K562 (cell line): ENCODE measurements around the gene HSPA6. TPM values are rescaled to one million over a fixed set of nuclear protein-coding genes. Genes with fewer than 3 reads are reported as not detected.
"Not testable (repeated sequence)": the region's sequence is repeated elsewhere in the genome, so short reads cannot be mapped to it uniquely, and the experiment has no call there.

Source experiments
- ADNP ChIP-seq: fragments of 200-800 bp; sonication (Bioruptor generic); IDR thresholded peaks from 2 replicates; pipeline ENCODE4 v1.6.1; 2016; ENCODE audit warnings: missing genetic modification characterization, missing compliant biosample characterization
- CTBP1 ChIP-seq: fragments of 450-650 bp; IDR thresholded peaks from 2 replicates; pipeline ENCODE4 v1.6.1; 2016; ENCODE audit warnings: borderline replicate concordance
- ETV1 ChIP-seq: fragments of 450-650 bp; conservative IDR thresholded peaks from 2 replicates; pipeline ENCODE4 v1.6.1; 2016; ENCODE audit warnings: missing genetic modification characterization, control low read depth, low read depth, missing compliant biosample characterization
- GTF2F1 ChIP-seq: IDR thresholded peaks from 2 replicates; pipeline ENCODE4 v1.6.1; 2011; ENCODE audit warnings: low read depth, low read length, improper control_type of control experiment
- HMGN3 ChIP-seq: IDR thresholded peaks from 2 replicates; pipeline ENCODE4 v1.6.1; 2011; ENCODE audit warnings: borderline replicate concordance, low read depth, mild to moderate bottlenecking, mixed read lengths, low read length; ENCODE audit not compliant: insufficient read length; ENCODE audit errors: extremely low read depth
- JUND ChIP-seq, 2 experiments: IDR thresholded peaks; 2 replicates in 1 of 2; 3 replicates in 1 of 2; pipeline ENCODE4 v1.6.1; 2011; ENCODE audit warnings: borderline replicate concordance in 2 of 2, low read depth in 2 of 2, low read length in 2 of 2, improper control_type of control experiment in 1 of 2, missing biosample characterization in 1 of 2, missing genetic modification characterization in 1 of 2, missing genetic modification reagents in 1 of 2
- NFE2 ChIP-seq: IDR thresholded peaks from 2 replicates; pipeline ENCODE4 v1.6.1; 2014; ENCODE audit warnings: antibody characterized with exemption, low read depth
- POLR2G ChIP-seq: fragments of 200-400 bp; formaldehyde crosslinking; IDR thresholded peaks from 2 replicates; pipeline ENCODE4 v1.6.1; 2017; ENCODE audit warnings: low read depth, mild to moderate bottlenecking, antibody characterized with exemption, low read length, moderate library complexity
- TAF7 ChIP-seq: fragments of 450-650 bp; IDR thresholded peaks from 2 replicates; pipeline ENCODE4 v1.6.1; 2016; ENCODE audit warnings: missing genetic modification characterization, missing compliant biosample characterization
- polyA plus RNA-seq, 8 experiments: library from polyadenylated mRNA; depleted of rRNA in 4 of 8; stranded (reverse) in 5 of 8; unstranded in 3 of 8; fragments of >200 nt; fragmentation: Nextera tagmentation in 2 of 8; fragmentation: Illumina TruSeq in 1 of 8; extraction: Ambion mirVana in 2 of 8; extraction: Trizol in 1 of 8; gene quantifications; 2 replicates each; pipeline versions ENCODE4 v1.2.1 to v1.2.3, GENCODE V29; 2011 to 2014; ENCODE audit warnings: inconsistent platforms in 1 of 8, missing spikeins in 1 of 8
- total RNA-seq, 7 experiments: library from RNA; depleted of rRNA in 6 of 7; stranded (reverse); fragments of >200 nt in 6 of 7; fragmentation: Illumina TruSeq in 2 of 7; extraction: Trizol in 2 of 7; gene quantifications; 2 replicates each; pipeline versions ENCODE4 v1.2.1 to v1.2.3, GENCODE V29; 2011 to 2021; ENCODE audit warnings: low replicate concordance in 1 of 7
- TF ChIP-seq, protein P1 (sequence below): fragments of 450-650 bp; IDR thresholded peaks from 2 replicates; pipeline ENCODE4 v1.6.1; 2017; ENCODE audit warnings: antibody characterized with exemption, mild to moderate bottlenecking
- TF ChIP-seq, protein P2 (sequence below): fragments of 450-650 bp; conservative IDR thresholded peaks from 2 replicates; pipeline ENCODE4 v1.6.1; 2016; ENCODE audit warnings: missing genetic modification characterization, low read depth, mild to moderate bottlenecking, missing compliant biosample characterization, moderate library complexity
- TF ChIP-seq, protein P3 (sequence below): IDR thresholded peaks from 2 replicates; pipeline ENCODE4 v1.6.1; 2012; ENCODE audit warnings: low read depth, low read length, improper control_type of control experiment, borderline replicate concordance
- TF ChIP-seq, protein P4 (sequence below): sonication (generic); formaldehyde crosslinking; IDR thresholded peaks from 2 replicates; pipeline ENCODE4 v1.8.0; 2023; ENCODE audit warnings: mild to moderate bottlenecking, missing genetic modification reagents

HSPA6 gene
- total and polyA plus RNA-seq, 9 of the 15 experiments (the other 6 are each of a cell fraction or from before 2014, with no cell fraction given) = 0.15 to 10.0 (median 2.4) TPM

DNA sequence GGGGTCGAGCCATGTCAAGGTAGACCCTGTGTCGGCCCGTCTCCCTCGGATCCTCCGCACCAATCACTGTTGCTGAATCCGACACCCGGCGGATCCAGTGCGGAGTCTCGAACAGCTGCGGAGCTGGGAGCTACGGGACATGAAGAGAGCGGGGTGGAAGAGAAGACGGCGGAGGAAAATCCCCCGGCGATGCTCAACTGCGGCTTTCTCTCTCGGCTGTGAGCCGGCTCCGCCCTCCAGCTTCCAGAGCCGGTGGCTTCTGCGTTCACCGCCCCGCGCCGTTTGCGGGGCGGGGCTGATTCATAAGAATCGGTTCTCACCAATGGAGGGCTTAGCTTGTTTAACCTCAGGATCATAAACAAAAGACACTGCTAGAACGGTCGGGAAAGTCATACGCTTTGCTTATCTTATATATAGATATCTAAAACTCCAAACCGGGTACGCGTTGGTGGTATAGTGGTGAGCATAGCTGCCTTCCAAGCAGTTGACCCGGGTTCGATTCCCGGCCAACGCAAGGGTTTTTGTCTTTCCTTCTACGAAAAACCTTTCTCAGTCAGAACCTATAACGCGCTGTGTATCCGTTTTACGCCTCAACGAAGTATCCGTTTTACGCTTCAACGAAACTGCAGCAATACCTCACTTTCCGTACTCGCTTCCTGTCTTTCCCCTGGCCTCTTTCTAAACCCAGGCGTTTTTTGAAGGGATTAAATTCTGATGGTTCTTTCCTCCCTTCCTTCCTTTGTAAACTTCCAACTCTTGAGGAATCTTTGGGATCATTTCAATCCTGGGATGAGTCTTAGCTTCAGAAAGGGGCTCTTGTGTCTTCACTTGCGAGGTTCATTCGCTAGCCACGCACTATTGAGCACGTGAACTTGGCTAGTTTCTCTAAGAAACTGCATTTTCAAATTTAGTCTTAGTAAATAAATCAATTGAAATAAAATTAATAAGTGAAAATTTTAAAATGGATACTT is 6.6 kb downstream of the HSPA6 start (continued):
- 0 out of 2 replicates have a peak, but pooled peaks have one; percentile 5 for TF ChIP-seq ADNP (tag)
- TF ChIP-seq, protein P1, sequence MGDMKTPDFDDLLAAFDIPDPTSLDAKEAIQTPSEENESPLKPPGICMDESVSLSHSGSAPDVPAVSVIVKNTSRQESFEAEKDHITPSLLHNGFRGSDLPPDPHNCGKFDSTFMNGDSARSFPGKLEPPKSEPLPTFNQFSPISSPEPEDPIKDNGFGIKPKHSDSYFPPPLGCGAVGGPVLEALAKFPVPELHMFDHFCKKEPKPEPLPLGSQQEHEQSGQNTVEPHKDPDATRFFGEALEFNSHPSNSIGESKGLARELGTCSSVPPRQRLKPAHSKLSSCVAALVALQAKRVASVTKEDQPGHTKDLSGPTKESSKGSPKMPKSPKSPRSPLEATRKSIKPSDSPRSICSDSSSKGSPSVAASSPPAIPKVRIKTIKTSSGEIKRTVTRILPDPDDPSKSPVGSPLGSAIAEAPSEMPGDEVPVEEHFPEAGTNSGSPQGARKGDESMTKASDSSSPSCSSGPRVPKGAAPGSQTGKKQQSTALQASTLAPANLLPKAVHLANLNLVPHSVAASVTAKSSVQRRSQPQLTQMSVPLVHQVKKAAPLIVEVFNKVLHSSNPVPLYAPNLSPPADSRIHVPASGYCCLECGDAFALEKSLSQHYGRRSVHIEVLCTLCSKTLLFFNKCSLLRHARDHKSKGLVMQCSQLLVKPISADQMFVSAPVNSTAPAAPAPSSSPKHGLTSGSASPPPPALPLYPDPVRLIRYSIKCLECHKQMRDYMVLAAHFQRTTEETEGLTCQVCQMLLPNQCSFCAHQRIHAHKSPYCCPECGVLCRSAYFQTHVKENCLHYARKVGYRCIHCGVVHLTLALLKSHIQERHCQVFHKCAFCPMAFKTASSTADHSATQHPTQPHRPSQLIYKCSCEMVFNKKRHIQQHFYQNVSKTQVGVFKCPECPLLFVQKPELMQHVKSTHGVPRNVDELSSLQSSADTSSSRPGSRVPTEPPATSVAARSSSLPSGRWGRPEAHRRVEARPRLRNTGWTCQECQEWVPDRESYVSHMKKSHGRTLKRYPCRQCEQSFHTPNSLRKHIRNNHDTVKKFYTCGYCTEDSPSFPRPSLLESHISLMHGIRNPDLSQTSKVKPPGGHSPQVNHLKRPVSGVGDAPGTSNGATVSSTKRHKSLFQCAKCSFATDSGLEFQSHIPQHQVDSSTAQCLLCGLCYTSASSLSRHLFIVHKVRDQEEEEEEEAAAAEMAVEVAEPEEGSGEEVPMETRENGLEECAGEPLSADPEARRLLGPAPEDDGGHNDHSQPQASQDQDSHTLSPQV = peak; percentile 94
- peak; percentile 76 for TF ChIP-seq POLR2G
- 0 out of 2 replicates have a peak, but pooled peaks have one; percentile 17 for TF ChIP-seq NFE2
- peak; percentile 18; the same call in 1 of the 2 replicates for TF ChIP-seq TAF7 (tag)
- TF ChIP-seq, protein P2, sequence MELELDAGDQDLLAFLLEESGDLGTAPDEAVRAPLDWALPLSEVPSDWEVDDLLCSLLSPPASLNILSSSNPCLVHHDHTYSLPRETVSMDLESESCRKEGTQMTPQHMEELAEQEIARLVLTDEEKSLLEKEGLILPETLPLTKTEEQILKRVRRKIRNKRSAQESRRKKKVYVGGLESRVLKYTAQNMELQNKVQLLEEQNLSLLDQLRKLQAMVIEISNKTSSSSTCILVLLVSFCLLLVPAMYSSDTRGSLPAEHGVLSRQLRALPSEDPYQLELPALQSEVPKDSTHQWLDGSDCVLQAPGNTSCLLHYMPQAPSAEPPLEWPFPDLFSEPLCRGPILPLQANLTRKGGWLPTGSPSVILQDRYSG (tag) = peak; percentile 67; the same call in 1 of the 2 replicates
- TF ChIP-seq ETV1 (tag) = peak; percentile 87
- TF ChIP-seq, protein P3, sequence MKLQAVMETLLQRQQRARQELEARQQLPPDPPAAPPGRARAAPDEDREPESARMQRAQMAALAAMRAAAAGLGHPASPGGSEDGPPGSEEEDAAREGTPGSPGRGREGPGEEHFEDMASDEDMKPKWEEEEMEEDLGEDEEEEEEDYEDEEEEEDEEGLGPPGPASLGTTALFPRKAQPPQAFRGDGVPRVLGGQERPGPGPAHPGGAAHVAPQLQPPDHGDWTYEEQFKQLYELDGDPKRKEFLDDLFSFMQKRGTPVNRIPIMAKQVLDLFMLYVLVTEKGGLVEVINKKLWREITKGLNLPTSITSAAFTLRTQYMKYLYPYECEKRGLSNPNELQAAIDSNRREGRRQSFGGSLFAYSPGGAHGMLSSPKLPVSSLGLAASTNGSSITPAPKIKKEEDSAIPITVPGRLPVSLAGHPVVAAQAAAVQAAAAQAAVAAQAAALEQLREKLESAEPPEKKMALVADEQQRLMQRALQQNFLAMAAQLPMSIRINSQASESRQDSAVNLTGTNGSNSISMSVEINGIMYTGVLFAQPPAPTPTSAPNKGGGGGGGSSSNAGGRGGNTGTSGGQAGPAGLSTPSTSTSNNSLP = peak; percentile 77; the same call in 1 of the 2 replicates
- TF ChIP-seq HMGN3 = peak; percentile 36
- TF ChIP-seq GTF2F1 = 0 out of 2 replicates have a peak, but pooled peaks have one; percentile 76
- peak; percentile 35; the same call in 1 of the 2 replicates for TF ChIP-seq JUND (IDR thresholded peaks at IDR 0.05; ENCODE audit: borderline replicate concordance, low read depth, low read length)
- not testable (repeated sequence) for TF ChIP-seq JUND (tag; IDR thresholded peaks at IDR 0.05; ENCODE audit: borderline replicate concordance, low read depth, low read length)
- TF ChIP-seq CTBP1 = peak; percentile 55
- TF ChIP-seq, protein P4, sequence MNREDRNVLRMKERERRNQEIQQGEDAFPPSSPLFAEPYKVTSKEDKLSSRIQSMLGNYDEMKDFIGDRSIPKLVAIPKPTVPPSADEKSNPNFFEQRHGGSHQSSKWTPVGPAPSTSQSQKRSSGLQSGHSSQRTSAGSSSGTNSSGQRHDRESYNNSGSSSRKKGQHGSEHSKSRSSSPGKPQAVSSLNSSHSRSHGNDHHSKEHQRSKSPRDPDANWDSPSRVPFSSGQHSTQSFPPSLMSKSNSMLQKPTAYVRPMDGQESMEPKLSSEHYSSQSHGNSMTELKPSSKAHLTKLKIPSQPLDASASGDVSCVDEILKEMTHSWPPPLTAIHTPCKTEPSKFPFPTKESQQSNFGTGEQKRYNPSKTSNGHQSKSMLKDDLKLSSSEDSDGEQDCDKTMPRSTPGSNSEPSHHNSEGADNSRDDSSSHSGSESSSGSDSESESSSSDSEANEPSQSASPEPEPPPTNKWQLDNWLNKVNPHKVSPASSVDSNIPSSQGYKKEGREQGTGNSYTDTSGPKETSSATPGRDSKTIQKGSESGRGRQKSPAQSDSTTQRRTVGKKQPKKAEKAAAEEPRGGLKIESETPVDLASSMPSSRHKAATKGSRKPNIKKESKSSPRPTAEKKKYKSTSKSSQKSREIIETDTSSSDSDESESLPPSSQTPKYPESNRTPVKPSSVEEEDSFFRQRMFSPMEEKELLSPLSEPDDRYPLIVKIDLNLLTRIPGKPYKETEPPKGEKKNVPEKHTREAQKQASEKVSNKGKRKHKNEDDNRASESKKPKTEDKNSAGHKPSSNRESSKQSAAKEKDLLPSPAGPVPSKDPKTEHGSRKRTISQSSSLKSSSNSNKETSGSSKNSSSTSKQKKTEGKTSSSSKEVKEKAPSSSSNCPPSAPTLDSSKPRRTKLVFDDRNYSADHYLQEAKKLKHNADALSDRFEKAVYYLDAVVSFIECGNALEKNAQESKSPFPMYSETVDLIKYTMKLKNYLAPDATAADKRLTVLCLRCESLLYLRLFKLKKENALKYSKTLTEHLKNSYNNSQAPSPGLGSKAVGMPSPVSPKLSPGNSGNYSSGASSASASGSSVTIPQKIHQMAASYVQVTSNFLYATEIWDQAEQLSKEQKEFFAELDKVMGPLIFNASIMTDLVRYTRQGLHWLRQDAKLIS (CRISPR knock-in tag) = peak; percentile 72; the same call in 1 of the 2 replicates
